GM19372 (cell line): ENCODE data around the gene DCDC2C.
"Not testable (repeated sequence)": the region's sequence is repeated elsewhere in the genome, so short reads cannot be mapped to it uniquely, and the experiment has no call there.

Experiments used
- ATAC-seq: cut with Tn5 transposase; IDR thresholded peaks from one replicate; pipeline ENCODE4 v1.9.1; 2021; ENCODE audit warnings: mild to moderate bottlenecking, low read depth, moderate library complexity; ENCODE audit not compliant: unreplicated experiment

DCDC2C gene

GRCh38 chr2:3814706-3815245 lies 111.4 kb downstream of the DCDC2C start:
- ATAC-seq: no peak

GRCh38 chr2:3817144-3817543 lies 113.8 kb downstream of the DCDC2C start:
- not testable (repeated sequence) for ATAC-seq

GRCh38 chr2:3823748-3824147 lies 120.4 kb downstream of the DCDC2C start:
- ATAC-seq: no peak

- ATAC-seq: no peak
Observed at GRCh38 chr2:3827673-3828575, 124.5 kb downstream of the DCDC2C start.

- ATAC-seq: no peak
Observed at GRCh38 chr2:3830796-3831195, 127.4 kb downstream of the DCDC2C start.

- ATAC-seq: no peak
Observed at GRCh38 chr2:3837086-3837485, 133.7 kb downstream of the DCDC2C start.

GRCh38 chr2:3838348-3838747 lies 135.0 kb downstream of the DCDC2C start:
- no peak for ATAC-seq

GRCh38 chr2:3839476-3839875 lies 136.1 kb downstream of the DCDC2C start:
- ATAC-seq: no peak

GRCh38 chr2:3840611-3841155 lies 137.3 kb downstream of the DCDC2C start:
- no peak for ATAC-seq

- ATAC-seq: no peak
Observed at GRCh38 chr2:3847397-3848052, 144.2 kb downstream of the DCDC2C start.

- no peak for ATAC-seq
Observed at GRCh38 chr2:3848776-3849175, 145.4 kb downstream of the DCDC2C start.

- ATAC-seq: no peak
Observed at GRCh38 chr2:3849213-3849612, 145.8 kb downstream of the DCDC2C start.

GRCh38 chr2:3857576-3857975 lies 154.2 kb downstream of the DCDC2C start:
- ATAC-seq: no peak

- ATAC-seq: no peak
Observed at GRCh38 chr2:3864943-3865865, 161.8 kb downstream of the DCDC2C start.

GRCh38 chr2:3867469-3867868 lies 164.1 kb downstream of the DCDC2C start:
- no peak for ATAC-seq

- ATAC-seq: no peak
Observed at GRCh38 chr2:3868012-3868805, 164.8 kb downstream of the DCDC2C start.

- no peak for ATAC-seq
Observed at GRCh38 chr2:3870222-3870621, 166.8 kb downstream of the DCDC2C start.

GRCh38 chr2:3871002-3871401 lies 167.6 kb downstream of the DCDC2C start:
- no peak for ATAC-seq

- no peak for ATAC-seq
Observed at GRCh38 chr2:3872451-3872850, 169.1 kb downstream of the DCDC2C start.
